Stimulated activated CD4-positive, alpha-beta T cell treated with anti-CD3 and anti-CD28 coated beads, Interleukin-15, amount 100 ng/mL, for 48 hours (primary cell): ENCODE data around the gene GOLGA2.
A peak's percentile ranks its signal among the peaks of the same experiment; 100 is the strongest.

ENCODE experiments used
- DNase-seq, 2 donors: peaks; one replicate each; pipeline ENCODE4 v3.0.0-alpha.2; 2020; ENCODE audit warnings: low read depth in 2 of 2

GOLGA2 gene

GRCh38 chr9:128257907-128258306 is 17.9 kb downstream of the GOLGA2 start:
- no peak for DNase-seq

- no peak for DNase-seq
Observed at GRCh38 chr9:128257086-128257825, 18.6 kb downstream of the GOLGA2 start.

- DNase-seq = peak; percentile 30 to 36
Observed at GRCh38 chr9:128254855-128255759, 20.7 kb downstream of the GOLGA2 start.

DNA sequence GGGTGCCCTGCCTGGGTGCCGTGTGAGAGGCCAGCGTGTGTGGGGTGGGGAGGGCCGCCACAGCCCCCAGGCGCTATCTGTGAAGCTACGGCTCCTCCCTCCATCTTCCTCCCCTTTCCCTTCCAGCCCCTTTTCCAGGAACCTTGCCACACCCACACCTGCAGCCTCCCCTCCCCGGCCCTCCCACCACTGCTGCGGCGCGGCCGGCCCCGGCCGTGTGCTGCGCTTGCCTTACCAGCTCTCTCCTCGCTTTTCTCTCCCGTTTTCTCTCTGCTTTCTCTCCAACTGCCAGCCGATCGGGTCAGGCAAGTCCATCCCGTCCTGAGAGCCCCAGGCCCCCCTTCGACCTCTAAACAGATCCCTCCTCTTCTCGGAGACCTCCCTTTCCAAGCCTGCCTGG is 21.4 kb downstream of the GOLGA2 start:
- DNase-seq = no peak

GRCh38 chr9:128253991-128254346 is 21.8 kb downstream of the GOLGA2 start:
- no peak for DNase-seq

- no peak for DNase-seq
Observed at GRCh38 chr9:128253140-128253990, 22.4 kb downstream of the GOLGA2 start.

- DNase-seq = no peak
Observed at GRCh38 chr9:128252317-128253139, 23.3 kb downstream of the GOLGA2 start.

DNA sequence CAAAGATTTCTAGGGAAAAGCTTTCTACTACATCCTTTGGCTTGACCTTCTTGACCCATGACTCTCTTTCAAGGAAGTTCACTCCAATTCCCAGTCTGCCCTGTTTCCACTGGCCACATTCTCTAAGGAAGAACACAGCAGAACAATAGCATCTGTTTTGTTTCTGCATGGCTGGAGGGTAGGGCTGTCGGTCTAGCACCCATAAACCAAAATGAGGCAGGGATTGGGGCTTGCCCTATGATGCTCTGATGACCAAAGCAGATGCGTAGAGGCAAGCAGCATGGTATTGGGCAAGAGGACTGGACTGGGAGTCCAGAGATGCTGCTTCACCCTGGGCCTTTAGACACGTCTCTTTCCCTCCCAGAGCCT is 24.1 kb downstream of the GOLGA2 start:
- DNase-seq = no peak

DNA sequence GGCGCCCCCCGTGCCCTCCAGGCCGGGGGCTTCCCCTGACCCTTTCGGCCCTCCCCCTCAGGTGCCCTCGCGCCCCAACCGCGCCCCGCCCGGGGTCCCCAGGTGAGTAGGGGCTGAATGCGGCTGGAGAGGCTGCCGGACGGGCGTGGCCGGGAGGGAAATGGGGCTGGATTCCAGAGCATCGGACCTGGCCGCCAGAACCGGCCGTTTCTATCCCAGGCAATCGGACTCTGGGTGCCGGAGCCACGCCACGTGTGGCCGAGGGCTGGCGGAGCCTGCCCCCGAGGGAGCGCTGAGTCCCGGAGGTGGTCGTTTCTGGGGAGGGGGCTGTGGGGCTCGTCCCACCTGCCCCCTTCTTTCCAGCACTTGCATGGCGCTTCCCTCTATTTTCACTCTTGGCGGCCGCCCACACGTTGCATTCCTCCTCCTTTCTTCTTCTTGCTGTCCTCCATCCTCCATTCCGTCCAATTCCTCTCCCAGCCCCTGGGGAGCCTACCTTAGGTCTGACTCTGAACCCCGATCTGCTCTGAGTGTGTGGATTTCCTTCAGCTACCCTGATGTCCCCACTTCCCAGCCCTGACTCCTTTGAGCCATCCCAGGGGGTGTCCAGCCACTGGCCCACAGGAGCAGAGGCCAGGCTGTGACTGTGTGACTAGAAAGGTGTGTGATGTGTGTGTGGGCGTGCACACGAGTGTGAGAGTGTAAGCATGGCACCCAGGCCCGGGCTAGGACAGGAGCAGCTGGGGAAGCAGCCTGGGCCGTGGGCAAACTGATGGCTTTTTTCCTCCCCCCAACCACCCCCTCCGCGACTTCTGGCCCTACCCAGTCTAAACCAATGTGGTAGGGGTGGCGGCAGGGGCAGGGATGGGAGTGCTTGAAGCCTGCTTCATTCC is 24.7 kb downstream of the GOLGA2 start:
- DNase-seq = no peak

DNA sequence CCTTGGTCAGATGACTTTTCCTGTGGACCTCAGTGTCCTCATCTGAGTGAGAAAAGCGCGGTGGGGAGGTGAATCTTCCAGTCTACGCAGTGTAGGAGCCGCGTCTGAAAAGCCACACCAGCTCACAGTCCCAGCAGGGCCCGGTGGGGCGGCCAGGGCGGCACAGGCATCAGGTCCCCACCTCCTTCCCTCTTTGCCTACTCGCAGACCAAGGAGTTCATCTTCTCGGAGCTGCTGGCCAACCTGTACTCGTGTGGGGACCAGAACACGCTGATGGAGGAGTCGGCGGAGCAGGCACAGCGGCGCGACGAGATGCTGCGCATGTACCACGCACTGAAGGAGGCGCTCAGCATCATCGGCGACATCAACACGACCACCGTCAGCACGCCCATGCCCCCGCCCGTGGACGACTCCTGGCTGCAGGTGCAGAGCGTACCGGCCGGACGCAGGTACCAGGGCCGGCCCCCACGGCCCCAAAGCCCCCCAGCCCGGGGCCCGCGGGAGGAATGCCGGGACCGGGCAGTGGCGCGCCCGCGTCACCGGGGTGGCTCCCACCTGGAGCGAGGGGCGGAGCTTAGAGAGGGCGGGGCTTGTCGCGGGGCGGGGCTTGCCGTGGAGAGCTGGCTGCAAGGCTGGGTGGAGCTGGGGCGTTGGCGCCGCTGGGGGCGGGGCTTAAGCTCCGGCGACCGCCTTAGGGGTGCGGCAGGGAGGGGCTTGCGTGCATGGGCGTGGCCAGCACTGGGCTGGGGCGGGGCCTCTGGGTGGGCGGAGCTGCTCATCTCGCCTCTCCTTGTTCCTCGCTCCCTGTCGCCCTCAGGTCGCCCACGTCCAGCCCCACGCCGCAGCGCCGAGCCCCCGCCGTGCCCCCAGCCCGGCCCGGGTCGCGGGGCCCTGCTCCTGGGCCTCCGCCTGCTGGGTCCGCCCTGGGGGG is 25.6 kb downstream of the GOLGA2 start:
- peak; percentile 97 to 99 for DNase-seq

- no peak for DNase-seq
Observed at GRCh38 chr9:128249558-128249907, 26.3 kb downstream of the GOLGA2 start.

GRCh38 chr9:128247226-128247803 is 28.5 kb downstream of the GOLGA2 start:
- no peak for DNase-seq

- DNase-seq = no peak
Observed at GRCh38 chr9:128246471-128246870, 29.3 kb downstream of the GOLGA2 start.

DNA sequence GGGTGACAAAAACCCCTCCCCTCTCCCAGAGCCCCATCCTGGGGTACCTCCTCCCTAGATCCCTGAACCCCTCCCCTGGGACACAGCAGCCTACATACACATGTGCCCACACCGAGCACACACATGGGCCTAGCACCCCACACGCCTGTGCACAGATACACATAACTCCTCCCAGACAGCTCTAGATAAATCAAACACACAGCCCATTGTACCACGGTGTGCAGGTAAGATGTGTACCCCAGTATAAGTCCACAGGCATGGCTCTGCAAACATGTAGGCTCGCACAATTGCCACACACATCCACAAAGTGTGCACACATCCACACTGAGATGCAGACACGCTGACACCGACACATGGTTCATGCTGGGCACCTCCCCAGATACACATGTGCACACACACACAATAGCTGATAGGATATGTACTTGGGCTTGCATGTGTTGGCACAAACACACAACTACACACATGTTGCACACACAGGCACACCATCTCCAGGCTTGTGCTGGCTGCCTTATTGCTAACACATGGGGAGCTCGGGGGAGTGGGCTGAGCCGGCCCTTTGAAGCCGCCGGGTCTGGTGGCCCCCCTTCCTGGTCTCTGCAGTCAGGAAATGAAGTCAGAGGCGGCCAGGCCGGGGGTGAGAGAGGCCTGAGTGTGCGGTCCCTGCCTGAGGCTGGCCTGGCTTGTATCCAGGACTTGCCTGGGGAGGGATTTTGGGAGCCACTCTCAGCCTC is 30.2 kb downstream of the GOLGA2 start:
- DNase-seq = no peak

DNA sequence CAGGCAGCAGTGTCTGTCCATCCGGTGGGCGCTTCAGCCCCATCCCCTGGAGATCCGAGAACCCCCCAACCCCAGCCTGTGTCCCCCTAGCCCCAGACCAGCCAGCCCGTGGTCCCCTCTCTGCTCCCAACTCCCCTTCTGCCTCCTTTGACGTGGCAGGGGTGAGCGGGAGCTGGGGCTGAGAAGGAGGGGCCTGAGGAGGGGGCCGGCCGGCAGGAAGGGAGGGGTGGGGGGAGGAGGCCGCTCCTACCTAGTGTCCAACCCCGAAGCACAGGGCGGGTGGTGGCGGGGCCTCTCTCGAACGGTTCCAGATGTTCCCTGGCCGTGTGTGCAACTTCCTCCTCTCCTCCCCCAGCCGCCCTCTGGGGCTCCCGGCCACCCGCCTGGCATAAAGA is 31.0 kb downstream of the GOLGA2 start:
- no peak for DNase-seq

DNA sequence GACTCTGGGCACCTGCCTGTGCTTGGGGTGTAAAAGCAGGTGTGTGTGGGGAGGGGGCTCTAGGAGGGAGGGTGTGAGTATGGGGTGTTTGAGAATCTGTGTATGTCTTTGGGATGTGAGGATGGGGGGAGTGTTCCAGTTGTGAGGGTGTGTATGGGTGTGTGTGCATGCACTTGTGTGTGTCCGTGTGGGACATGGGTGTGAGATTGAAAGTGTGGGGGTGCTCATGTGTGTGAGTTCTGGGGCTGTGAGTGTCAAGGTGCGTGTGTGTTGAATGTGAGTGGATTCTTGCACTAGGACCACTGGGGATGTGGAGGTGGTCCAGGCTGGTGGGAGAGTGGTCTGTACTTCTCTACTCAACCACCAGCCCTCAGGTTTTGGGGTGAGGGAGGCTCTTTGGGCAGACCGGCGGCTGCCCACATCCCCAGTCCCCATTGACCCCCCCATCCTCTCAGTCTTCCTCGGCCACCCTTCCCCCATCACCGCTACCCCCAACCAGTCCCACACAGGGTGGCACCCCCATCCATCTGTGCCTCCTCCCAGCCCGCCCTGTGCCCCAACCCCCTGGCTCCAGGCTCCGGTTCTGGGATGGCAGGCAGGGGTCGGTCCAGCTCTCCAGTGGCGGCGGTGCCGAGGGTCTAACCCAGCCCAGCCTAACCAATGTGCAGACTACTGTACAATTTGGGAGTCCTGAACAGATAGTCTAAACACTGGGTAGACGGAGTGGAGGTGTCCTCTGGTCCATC is 31.5 kb downstream of the GOLGA2 start:
- DNase-seq = no peak

- DNase-seq = no peak
Observed at GRCh38 chr9:128243215-128244018, 32.4 kb downstream of the GOLGA2 start.
